NCI-H1930 (cell line): Measurements from ENCODE around the gene CSNK2A2.
A peak's percentile ranks its signal among the peaks of the same experiment; 100 is the strongest.

Source experiments
- DNase-seq, 2 experiments: peaks; one replicate each; lab custom pipeline; 2025; lab: John Stamatoyannopoulos, UW

The CSNK2A2 gene

DNA sequence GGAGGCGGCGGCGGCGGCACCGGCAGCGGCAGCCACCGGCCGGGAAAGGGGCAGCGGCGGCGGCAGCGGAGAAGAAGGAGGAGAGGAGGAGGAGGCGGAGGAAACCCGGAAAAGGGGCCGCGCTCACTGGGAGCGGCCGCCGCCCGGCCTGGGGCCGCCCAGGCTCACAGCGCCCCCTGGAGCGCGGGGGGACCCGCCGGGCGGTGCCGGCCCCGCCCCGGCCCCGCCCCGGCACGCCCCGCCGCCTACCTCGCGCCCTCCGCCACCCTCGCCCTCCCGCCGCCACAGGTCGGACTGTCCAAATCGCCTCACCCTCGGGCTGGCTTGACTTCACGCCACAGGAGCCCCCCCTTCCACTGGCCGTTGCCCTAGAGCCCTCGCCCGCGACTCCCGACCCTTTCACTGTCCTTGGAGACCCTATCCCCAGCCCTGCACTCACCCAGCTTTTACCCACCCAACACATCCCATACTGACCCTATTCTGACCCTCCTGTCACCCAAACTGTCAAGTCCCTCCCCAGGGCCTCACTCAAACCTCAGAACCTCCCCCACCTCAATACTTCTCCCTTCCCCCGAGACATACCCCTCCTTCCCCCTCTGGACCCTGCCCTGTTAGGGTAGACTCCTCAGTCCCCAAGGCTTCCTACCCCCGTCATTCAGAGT is at the start of gene CSNK2A2:
Gene CSNK2A2 (minus strand): TSS at position 85 of the 662 bp plus-strand sequence. CDS start 370 bp downstream, outside the sequence.
- DNase-seq: peak; percentile 16 to 68

DNA sequence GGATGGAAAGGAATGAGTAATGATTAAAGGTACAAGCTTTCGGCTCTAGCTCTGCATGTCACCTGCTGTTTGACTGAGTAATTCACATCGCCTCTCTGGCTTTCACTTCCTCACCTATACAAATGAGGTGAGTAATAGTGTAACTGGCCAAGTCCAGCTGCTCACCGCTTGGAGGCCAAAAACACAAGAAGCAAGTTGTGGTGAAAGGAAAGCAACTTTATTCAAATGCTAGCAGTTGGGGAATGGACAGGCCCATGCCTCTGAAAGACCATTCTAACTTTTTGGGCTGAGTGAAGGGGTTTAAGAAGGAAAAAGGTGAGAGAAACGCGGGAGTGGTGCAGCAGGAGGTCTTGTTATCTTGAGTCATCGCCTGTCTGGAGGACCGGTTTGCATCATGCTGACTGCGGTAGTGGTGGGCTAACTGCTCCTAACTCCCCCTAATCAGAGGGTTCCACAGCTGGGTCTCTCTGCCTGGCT is 45.7 kb upstream of the CSNK2A2 start:
- no peak for DNase-seq

DNA sequence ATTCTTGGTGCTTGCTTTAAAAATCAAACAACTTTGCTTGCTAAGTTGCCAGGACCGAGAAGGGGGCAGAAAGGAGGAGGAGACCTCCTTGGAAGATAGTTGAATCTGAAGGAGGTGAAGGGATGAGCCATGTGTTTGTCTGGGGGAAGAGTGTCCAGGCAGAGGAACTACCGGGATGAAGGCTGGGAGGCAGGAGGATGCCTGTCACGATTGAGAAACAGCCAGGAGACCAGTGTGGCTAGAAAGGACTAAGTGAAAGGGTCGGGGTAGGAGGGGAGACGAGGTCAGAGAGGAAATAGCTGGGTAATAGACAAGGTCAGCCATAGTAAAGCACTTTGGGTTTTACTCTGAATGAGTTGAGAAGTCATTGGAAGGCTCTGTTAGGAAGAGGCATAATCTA is 38.9 kb upstream of the CSNK2A2 start:
- DNase-seq: no peak

DNA sequence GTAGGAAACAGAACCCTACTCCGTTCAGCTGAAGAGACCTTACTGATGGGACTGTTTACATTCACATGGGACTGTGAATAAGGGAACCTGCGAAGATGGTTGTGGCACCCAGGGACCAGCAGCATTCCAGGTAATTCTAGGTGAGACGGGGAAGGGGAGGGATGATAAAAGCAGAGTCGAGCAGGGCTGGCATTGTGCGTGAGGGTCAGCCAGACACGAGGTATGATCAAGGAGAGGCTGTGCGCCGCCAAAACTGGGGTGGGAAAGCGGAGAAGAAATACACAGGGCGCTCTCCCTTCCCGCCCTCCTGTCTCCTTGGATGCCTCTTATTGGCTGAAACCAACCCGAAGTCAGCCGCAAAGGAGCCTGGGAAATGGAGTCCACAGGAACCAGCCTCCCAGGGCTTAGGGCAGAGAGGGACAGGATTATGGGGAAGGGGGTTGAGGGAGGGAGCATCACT is 38.4 kb upstream of the CSNK2A2 start:
- peak; percentile 29 to 33 for DNase-seq

DNA sequence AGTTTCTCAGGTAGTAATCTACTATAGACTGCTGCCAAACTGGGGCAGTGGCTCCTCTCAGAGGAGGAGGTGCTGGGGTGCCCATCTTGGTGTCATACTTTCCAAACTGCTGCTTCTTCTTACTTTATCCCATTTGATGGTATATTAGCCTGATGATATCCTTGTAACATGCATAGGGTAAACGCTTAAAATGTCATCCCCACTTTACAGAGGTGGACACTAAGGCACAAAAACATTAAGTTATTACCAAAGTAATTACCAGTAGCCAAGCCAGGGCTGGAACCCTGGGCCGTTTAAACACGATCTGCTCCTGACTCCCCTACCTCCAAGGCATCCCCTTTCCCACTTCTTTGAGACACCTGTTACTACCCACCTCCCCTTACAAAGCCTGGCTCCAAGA is 37.8 kb upstream of the CSNK2A2 start:
- no peak for DNase-seq

DNA sequence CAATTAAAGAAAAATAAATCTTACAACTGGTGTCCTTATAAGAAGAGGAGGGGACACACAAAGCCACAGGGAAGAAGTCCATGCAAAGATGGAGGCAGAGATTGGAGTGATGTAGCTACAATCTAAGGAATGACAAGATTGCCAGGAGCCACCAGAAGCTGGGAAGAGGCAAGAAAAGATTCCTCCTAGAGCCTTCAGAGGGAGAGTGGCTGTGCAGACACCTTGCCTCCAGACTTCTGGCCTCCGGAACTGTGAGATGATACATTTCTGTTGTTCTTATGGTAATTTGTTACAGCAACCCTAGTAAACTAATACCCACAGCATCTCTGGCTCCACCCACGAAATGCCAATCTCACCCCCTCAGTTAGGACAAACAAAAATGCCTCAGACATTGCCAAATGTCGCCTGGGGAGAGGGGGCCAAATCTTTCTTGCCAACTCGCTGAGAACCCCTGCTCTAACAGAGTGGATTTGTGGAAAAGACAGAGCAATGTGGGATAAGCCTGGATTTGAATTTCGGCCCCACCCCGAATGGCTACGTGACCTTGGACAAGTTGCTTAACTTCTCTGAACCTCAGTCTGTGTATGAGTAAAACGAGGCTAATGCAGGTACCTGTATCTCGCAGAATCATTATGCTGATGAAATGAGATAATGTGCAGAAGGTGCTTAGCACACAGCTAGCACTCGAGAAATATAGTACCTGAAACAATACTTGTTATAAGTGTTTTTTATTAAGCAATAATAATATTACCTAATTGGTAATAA is 37.1 kb upstream of the CSNK2A2 start:
- no peak for DNase-seq

DNA sequence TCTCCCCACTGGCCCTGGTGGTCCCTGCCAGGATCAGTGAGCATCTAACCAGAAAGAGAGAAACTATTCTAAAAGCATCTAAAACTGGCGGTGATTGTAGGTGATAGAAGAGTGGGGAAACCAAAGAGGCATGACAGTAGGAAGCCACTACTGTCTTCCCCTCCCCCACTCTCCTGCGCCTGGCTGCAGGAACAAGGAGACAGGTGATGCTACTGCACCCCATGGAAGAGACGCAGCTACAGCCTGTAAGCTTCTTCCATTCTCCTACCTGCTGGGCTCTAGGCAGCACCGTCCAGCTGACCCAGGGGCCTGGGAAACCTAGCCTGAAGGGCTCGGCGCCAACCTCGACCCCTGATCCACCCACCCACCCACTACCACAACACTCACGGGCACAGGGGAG is 32.4 kb upstream of the CSNK2A2 start:
- DNase-seq: no peak

DNA sequence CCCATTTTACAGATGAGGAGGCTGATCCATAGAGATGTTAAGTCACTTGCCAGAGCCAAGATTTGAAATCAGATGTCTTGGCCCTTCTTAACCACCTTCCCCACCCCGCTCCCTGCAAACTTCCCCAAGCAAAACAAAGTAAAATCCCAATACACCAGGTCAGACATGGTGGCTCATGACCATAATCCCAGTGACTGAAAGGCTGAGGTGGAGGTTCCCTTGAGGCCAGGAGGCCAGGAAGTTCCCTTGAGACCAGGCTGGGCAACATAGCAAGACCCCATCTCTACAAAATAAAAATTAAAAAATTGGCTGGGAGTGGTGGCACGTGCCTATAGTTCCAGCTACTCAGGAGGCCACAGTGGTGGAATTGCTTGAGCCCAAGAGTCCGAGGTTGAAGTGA is 28.9 kb upstream of the CSNK2A2 start:
- DNase-seq: no peak

DNA sequence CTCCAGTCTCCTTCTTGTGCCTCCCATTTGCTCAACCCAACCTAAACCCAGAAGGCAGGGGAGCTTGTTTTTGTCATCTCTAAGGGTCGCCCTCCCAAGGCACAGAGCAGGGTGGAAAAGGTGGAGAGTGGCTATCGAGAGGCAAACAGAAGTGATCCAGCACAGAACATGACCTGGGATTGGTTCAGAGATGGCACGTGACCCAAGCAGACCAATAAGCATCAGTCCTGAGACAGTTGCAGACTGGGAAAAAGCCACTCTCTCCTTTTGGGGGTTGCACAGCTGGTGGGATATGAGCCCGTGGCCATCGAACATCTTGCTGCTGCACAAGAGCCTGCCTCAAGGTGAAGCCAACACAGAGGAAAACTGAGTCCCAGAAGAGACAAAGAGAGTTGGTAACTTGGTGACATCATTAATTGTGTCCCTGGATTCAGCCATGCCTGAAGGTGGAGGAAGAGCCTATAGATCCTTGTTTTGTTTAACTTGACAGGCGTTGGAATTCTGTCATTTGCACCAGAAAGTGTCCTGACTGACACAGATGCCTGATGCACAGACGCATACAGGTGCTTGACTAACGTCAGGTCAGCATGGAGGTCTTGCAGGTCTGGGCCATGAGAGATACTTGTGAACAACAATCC is 28.2 kb upstream of the CSNK2A2 start:
- no peak for DNase-seq

DNA sequence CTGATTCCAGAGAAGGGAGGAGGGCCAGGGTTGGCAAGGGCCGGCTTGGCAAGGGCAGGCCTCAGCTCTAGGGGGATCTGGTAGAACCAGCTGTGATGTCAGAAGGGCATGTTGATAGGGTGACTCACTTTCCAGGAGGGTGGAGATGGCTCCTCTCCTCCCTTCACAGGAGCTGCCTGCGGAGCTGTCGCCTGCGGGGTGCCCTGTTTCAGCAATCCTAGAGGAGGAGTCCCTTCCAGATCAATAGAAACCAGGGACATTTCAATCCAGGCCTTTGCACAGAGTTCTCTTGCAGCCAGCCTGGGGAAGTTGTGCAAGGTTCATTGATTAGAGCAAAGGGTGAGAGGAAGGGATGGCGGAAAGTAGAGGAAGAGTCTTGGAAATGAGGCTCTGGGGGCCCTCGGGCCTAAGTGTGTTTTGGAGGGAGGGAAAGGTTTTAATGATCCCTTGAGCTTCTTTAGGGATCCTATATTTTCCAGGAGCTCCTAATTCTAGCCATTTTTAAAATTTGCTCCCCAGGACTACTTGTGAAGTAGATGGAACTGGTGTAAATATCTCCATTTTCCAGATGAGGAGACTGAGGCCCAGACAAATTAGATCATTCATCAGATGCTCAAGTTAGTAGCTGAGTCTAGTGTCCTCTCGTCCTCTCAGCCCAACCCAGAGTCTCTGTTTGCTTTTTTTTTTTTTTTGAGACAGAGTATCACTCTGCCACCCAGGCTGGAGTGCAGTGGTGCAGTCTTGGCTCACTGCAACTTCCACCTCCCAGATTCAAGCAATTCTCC is 24.8 kb upstream of the CSNK2A2 start:
- DNase-seq: no peak

DNA sequence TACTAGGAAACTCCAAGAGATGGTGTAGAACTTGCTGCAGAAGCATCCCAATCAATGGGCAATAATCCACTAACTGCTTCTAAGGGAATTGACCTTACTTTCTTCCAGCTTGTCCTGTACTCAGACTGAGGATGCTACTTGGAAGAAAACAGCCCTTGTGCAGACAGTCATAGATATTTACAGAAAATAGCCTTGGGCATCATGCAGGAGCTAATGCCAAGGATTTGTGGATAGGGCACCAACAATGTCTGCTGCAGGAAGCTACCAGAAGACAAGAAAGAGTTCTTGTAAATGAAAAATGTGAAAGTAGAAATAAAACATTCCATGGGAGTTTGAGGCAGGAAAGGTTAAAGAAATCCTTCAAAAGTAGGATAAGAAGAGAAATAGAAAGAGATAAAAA is 21.5 kb upstream of the CSNK2A2 start:
- DNase-seq: no peak

DNA sequence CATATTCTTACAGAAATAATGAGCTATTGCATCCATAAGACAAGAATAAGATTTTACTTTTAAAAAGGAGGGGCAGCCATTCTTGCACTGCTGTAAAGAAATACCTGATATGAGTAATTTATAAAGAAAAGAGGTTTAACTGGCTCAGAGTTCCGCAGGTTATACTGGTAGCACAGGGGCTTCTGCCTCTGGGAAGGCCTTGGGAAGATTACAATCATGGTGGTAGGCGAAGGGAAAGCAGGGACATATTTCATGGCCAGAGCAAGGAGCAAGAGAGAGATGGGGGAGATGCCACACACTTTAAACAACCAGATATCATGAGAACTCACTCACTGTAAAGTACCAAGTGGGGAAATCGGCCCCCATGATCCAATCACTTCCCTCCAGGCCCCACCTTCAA is 20.9 kb upstream of the CSNK2A2 start:
- DNase-seq: no peak

DNA sequence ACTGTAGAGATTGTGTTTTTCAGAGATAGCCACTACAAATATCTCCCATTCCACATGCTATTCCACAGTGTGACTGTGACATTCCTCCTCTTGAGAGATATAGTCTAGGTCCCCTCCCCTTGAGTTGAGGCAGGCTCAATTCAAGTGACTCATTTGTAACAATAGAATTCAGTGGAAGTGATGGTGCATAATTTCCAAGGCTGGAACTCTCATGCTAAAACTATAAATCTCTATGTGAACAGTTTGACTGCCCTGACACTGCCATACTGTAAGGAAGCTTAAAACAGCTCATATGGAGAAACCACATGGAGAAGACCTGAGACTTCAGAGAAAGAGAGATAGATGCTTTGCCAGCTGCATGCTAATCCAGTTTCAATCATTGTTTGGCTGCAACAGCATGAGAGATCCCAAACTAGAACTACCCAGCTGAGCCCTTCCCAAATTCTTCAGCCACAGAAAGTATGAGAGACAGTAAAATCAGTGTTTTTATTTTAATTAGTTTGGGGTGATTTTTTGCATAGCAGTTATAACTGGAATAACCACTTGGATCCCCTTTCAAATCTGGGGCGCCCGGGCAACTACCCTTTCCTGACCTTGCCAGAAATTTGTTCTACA is 19.5 kb upstream of the CSNK2A2 start:
- no peak for DNase-seq

DNA sequence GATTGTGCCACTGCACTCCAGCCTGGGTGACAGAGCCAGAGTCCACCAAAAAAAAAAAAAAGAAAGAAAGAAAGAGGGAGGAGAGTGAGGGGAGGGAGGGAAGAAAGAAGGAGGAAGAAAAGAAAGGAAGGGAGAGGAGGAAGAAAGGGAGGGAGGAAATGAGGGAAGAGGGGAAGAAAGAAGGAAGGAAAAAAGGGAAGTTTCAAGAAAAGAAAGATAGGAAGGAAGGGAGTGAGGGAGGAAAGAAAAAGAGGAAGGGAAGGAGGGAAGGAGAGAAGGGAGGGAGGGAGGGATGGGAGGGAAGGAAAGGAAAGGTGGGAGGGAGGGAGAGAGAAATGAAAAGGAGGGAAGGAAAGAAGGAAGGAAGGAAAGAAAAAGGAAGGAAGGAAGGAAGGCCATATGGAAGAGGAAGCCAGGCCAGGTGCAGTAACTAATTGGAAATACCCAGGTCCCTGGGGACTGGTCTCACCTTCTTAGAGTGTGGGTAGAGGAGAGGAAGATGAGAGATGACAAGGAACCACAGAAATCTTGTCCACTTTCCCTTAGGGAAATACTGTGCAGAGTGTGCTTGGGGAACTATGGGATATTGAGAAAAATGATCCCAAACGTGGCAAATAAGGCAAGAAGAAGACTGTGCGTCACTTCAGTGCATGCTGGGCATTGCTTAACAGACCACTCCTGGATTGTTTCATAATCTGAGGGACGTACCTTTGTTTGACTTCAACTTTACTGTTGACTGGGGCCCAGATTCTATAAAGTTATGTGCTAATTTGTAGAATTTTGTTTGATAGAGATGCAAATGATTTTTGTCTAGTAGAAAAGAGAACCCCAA is 15.1 kb upstream of the CSNK2A2 start:
- no peak for DNase-seq

DNA sequence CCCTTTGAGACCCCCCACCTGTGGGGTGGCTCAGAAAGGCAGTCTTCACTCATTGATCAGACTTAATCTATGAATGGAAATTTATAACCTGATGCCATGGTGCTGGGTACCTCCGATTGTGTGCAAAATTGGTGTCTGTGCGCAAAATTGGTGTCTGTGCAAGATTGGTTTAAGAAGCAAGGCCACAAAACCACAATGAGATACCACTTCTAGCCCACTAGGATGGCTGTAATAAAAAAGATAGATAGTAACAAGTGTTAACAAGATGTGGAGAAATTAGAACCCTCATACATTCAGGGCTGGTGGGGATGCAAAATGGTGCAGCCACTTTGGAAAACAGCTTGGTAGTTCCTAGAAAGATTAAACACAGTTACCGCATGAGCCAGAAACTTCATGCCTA is 13.9 kb upstream of the CSNK2A2 start:
- DNase-seq: no peak

DNA sequence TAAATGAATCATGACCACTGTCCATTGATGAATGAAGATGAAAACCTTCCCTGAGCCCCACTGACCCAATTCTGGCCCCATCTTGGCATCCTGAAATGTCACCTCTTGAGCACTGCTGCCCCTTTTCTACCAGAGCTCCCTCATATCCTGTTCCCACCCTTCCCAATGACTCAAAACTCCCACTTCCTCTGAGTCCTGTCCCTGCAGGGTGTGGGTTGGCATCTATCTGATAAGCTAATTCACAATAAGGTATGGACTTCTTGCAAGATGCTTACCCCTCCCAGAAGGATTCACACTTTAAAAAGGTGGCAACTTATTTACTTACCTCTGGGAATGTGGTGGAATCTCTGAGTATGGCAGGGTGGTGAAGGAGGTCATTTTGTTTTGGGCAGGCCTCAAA is 13.3 kb upstream of the CSNK2A2 start:
- no peak for DNase-seq

DNA sequence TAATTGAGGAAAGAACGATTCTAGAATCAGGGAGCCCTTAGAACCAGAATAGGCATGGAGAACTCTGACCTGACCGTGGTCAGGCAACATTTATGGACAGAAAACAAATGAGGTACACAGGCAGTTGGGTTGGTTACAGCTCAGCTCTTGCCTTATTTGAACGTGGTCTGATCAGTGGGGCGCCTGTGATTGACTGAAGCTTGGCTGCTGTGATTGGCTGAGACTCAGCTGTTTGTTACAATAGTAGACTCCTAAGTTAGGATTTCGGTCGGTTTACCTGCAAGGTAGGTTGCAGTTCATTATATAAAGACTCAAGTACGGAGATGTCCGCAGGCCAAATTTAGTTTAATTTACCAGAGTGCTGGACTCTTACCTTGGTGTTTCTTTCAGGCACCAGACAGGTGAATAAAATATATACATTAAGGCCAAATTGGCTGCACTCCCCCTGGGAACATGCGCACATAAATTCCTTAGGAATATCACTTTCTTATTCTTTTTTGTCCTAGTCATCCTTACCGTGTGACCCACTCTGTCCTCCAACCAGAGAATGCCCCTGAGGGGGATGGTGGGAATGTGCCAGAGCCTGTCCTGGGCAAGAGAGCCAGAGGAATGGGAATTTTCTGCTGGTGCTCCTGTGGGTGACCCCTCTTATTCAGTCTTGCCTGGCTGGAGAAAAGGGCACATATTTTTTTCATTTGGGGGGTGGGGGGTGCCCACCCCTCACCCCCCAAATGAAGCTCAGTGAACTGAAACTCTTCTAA is 7.5 kb upstream of the CSNK2A2 start:
- no peak for DNase-seq

DNA sequence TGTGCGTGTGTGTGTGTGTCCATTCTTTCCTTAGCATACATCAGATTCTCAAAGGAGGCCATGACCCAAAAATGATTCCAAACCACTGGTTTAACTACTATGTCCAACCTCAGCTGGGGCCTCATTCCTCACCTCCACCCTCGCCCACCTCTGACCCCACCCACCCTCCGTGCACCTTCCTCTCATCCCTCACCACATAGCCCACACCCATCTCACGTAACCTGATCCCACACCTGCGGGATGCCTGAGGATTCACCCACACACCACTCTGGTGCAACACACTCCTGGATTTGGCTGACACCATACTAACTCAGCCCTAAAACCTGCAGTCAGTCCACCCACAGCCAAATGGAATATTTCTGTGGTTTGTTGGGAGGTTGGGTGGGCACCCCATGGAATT is 3.3 kb upstream of the CSNK2A2 start:
- DNase-seq: no peak

DNA sequence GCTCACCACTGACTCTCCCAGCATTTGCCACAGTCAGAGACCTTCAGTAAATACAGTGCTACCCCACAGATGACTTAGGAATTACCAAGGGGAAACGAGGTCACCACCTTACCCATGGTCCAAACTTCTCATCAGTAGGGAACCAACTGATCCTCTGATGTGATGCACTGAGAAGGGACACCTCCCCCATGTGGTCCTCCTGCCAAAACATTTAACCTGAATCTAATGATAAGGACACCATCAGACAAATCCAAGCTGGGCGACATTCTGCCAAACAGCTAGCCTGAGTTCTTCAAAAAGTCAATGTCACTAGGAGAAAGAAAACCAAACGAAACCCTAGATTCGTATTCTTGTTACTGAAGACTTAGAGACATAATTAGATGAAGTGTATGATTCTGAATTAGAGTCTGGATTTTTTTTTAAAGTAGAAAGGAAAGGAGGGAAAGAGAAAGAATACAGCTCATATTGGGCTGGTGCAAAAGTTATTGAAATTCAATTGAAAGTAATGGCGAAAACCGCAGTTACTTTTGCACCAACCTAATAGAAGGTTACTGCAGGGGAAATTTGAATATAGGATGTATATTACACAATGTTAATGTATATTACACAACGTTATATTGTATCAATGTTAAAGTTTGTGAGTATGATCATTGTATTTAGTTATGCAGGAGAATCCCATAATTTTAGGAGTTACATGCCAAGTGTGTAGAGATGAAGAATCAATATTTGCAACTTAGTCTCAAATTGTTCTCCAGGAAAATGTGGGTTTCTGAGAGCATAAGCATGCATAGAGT is 2.3 kb upstream of the CSNK2A2 start:
- no peak for DNase-seq
